GM19099 (cell line): ENCODE results near the gene TMEM62.

Experiments
- POLR2A ChIP-seq: IDR thresholded peaks from 3 replicates; pipeline ENCODE4 v1.6.1; 2011; ENCODE audit warnings: low read depth; ENCODE audit not compliant: insufficient read length; ENCODE audit errors: extremely low read depth

Gene TMEM62

GRCh38 chr15:43105778-43106485 is 27.5 kb upstream of the TMEM62 start, which contains the start of gene UBR1:
Gene UBR1, minus strand, starts transcription at chr15:43106038. Its CDS starts 16 bp downstream, at chr15:43106022.
- peak; percentile 77 for TF ChIP-seq POLR2A

GRCh38 chr15:43106486-43106829 is 26.9 kb upstream of the TMEM62 start:
- no peak for TF ChIP-seq POLR2A

GRCh38 chr15:43107751-43108150 is 25.6 kb upstream of the TMEM62 start:
- no peak for TF ChIP-seq POLR2A

GRCh38 chr15:43111354-43111753 is 22.0 kb upstream of the TMEM62 start:
- no peak for TF ChIP-seq POLR2A

GRCh38 chr15:43118286-43118685 is 15.1 kb upstream of the TMEM62 start:
- TF ChIP-seq POLR2A, result no peak

GRCh38 chr15:43118829-43119228 is 14.6 kb upstream of the TMEM62 start:
- TF ChIP-seq POLR2A, result no peak

GRCh38 chr15:43121863-43122262 is 11.5 kb upstream of the TMEM62 start:
- TF ChIP-seq POLR2A, result no peak

GRCh38 chr15:43125100-43125661 is 8.2 kb upstream of the TMEM62 start:
- TF ChIP-seq POLR2A, result no peak

GRCh38 chr15:43126356-43126755 is 7.0 kb upstream of the TMEM62 start:
- no peak for TF ChIP-seq POLR2A

- TF ChIP-seq POLR2A, result no peak
Measured at GRCh38 chr15:43127752-43128151, 5.6 kb upstream of the TMEM62 start.

GRCh38 chr15:43128980-43129335 is 4.4 kb upstream of the TMEM62 start:
- no peak for TF ChIP-seq POLR2A

- TF ChIP-seq POLR2A, result no peak
Measured at GRCh38 chr15:43132830-43133429, 456 bp upstream of the TMEM62 start.

- TF ChIP-seq POLR2A, result no peak
Measured at GRCh38 chr15:43134157-43134635, 810 bp downstream of the TMEM62 start.

GRCh38 chr15:43135351-43135750 is 2.0 kb downstream of the TMEM62 start:
- no peak for TF ChIP-seq POLR2A

GRCh38 chr15:43143203-43143941 is 10.0 kb downstream of the TMEM62 start:
- TF ChIP-seq POLR2A, result no peak
